GM19397 (cell line): ENCODE results near the gene RFPL3.
"Not testable (repeated sequence)": the region's sequence is repeated elsewhere in the genome, so short reads cannot be mapped to it uniquely, and the experiment has no call there.

Experiments used
- ATAC-seq: cut with Tn5 transposase; IDR thresholded peaks from one replicate; pipeline ENCODE4 v1.9.1; 2021; ENCODE audit warnings: mild to moderate bottlenecking, moderate library complexity; ENCODE audit not compliant: unreplicated experiment

The RFPL3 gene

DNA sequence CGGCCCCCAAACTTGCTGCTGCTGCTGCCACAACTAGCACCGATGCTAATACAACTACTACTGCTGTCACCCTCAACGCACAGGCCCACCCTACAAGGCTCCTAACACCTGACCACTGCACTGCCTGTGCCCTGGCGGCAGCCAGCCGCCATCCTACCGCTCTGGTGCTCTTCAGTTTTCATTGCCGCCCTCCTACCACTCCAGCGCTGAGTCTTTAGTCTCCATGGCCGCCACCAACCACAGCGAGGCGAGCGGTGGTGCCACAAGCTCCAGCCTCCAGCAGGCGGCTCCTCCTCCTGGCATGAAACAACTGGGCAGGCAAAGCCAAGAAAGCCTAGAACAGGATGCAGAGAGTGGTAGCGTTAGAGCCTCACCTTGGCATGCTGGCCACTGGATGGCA lies 5.0 kb upstream of the RFPL3 start:
- ATAC-seq = no peak

DNA sequence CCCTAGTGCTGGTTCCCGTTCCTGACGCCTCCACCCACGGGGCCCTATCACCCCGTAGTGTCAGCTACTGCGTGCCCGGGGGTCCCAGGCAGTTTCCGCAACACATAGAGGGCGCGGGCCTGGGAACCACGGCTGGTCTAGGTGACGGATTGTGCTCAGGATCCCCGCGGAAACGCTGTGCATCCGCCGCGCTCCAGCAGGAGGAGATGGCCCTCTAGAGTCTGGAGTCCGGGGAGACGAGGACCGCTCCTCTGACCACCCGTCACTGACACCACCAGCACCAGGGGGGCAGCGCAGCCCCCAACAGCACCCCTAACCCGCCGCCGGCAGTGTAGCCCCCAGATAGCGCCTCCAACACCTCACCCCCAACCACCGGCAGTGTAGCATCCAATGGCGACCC lies 4.4 kb upstream of the RFPL3 start:
- ATAC-seq = no peak

DNA sequence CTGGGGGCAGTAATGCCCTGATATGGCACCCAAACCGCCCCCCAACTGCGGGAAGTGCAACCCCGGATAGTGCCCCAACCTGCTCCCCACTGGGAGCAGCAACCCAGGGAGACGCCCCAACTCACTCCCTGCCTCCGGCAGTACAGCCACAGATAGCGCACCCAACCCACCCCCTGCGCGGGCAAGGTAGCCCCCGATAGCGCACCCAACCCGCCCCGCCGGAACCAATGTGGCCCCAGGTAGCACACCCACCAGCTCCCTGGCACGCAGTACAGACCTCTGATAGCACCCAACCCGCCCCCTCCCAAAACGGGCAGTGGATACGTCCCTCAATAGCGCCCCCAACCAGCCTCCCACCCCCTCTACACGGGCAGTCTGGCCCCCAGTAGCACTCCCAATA lies 3.8 kb upstream of the RFPL3 start:
- ATAC-seq = no peak

DNA sequence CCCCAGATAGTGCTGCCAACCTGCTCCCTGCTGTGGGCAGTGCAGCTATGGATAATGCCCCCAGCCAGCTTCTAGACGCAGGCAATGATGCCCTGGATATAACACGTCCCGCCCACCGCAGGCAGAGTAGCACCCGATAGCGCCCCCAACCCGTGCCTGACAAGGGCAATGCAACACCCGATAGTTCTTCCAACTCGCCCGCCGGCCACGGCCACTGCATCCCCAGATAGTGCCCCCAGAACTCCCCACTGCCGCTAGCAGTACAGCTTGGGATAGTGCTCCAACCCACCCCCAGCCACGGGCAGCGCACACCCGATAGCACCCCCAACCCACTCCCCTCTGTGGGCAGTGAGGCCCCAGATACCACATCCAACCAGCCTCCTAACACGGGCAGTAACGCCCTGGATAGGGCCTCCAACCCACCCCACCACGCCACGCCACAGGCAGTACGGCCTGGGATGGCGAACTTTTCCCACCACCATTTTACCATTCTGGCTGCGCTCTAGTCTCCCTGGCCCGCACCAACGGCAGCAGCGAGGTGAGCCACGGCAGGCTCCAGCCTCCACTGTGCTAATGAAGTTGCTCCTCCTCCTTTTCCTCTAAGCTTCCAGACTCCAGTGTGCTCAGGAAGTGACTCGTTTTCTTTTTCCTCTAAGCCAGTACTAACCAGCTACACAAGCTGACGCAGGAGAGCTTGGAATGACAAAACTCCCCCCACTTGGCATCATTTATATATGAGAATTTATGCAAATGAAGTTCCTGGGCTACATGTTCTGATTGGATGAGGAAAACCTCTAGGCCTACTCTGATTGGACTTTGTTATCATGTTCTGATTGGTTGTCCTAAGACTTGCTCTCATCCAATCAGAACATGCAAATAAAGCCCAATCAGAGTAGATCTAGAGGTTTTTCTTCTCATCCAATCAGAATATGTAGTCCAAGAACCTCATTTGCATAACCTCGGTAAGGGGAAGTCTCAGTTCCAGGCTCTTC lies 3.0 kb upstream of the RFPL3 start:
- no peak for ATAC-seq

DNA sequence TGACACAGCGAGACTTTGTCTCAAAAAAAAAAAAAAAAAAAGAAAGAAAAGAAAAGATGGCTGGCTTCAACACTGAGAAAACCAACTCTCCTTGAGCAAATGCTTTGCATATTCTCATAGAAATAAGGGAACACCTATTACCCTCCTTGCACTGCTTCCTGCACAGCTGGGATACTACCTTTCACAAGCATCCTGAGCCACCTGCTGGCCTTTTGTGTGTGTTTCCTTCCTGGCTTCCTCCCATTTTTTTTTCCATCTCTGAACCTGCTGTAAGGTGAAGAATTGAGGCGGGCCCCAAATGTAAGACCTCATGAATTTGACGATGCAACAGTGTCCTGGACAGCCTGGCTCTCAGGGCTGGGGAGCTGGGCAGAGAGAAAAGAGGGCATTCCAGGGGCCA lies 1.9 kb upstream of the RFPL3 start:
- no peak for ATAC-seq

DNA sequence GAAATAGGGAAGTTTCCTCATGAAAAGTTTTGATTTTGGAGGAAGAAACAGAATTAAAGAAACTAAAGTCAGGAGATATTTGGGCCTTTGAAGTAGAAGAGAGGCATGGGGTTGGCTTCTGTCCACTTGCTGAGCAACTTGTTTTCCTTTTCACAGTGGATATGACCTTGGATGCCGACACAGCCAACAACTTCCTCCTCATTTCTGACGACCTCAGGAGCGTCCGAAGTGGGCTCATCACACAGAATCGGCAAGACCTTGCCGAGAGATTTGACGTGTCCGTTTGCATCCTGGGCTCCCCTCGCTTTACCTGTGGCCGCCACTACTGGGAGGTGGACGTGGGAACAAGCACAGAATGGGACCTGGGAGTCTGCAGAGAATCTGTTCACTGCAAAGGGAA lies 2.4 kb downstream of the RFPL3 start:
- ATAC-seq = not testable (repeated sequence)

DNA sequence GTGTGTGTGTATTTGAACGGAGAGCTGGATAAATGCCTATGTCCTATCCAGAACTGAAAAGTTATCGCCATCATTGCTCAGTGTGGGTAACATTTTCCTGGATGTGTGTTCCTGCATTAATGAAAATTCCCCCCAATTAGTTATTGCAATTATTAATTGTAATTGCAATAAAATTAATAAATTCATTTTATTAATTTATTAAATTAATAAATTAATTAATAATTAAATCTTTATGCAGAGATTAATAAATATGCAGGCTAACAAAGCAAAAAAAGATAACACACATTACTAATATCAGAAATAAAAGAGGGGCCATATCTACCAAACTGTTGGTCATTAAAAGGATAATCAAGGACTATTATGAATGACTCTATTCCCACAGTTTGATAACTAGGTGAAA lies 3.6 kb downstream of the RFPL3 start:
- no peak for ATAC-seq

DNA sequence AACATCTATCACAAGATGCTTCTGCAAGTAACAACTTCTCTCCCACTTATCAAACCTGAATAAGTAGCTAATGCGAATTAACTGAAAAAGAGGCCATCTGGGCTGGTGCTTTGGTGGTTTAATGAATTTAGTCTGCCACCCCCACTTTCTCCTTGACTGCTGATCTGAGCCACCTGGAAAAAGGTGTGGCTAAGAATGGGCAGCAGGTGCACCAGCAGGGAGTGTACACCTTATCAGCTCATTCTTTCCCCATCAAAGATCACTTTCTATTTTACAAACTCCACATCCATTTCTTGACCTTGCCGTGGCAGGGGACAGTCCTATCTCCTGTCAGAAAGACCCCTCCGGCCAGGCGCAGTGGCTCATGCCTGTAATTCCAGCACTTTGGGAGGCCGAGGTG lies 6.5 kb downstream of the RFPL3 start:
- no peak for ATAC-seq

DNA sequence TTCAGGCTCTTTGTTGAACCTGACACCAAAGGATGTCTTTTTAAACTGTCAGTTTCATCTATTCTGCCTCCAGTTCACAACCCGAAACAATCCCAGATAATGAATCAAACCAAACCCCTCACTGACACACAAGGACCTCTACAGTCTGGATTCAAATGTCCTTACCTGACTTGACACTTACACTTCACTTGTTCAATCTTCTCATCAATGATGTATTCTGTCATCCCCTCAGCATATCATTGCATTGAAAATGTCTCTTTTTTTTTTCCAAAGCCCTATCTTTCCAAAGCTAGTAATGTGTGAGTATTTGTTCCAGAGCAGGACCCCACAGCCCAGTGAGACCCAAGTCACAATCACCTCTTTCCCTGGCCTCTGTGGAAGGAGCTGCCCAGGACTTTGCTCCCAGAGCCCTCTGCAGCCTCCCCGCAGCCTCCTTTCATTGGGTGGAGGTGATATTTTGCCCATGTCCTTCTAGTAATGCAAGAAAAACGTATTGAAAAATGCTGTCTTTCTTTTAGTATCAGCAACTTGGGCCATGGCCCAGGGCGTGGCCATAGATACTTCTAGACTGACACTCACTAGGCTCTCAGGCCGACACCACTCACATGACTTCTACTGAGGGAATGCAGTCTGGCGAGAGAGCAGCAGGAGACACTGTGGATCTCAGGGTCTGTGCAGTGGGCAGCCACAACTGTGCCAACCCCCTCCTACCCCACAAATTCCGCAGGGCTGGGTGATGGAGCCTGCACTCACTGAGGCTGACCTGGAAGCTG lies 18.2 kb downstream of the RFPL3 start:
- no peak for ATAC-seq

DNA sequence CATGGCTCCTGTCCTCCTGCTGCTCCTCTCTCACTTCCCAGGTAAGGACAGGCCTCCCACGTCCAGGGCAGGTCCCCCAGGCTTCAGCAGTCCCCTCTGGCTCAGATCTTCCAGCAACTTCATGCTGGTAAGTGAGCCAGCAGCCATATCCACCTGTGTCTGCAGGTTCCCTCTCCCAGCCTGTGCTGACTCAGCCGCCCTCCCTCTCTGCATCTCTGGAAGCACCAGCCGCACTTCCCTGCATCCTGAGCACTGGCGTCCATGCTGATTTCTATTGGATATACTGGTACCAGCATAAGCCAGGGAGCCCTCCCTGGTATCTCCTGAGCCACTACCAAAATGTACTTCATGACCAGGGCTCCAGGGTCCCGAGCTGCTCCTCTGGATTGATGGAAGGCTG lies 19.0 kb downstream of the RFPL3 start:
- ATAC-seq = no peak

DNA sequence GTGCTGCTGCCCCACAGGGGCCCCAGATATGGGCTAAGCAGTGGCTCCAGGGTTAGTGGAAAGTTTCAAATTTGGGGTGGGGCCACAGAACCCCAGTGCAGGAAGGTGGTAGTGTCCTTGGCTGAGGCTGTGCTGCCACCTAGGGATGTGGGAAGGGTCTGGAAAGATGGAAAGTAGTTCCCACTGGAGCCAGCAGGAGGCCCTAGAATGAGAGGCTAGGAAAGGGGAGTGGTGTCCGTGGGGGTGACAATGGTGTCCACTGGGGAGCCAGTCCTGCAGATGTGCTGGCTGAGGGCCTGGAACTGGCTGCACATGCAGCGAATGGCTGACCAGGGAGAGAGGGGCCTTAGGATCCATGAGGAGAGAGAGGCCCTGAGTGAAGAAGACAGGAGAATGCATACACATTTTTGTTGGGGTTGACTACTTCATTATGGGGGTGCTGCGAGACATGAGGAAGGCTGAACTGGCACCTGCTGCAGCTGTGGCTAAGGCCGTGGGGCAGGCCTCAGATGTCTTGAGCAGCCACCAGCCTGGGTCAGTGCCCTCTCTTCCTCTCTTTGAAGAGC lies 21.1 kb downstream of the RFPL3 start:
- no peak for ATAC-seq

DNA sequence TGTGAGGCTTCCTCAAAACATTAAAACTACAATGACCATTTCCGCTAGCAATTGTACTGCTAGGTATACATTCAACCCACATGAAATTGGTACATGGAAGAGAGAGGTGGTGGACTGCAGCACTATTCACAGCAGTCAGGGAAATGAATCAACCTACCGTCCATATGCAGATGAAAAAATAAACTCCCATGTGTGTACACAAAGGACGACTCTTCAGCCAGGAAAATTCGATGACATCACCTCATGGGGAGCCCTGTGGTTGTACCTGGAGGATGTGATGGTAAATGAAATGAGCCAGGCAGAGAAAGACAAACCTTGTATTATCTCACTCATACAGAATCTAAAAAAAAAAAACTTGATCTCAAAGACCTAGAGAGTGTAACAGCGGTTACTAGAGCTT lies 23.3 kb downstream of the RFPL3 start:
- ATAC-seq = no peak

DNA sequence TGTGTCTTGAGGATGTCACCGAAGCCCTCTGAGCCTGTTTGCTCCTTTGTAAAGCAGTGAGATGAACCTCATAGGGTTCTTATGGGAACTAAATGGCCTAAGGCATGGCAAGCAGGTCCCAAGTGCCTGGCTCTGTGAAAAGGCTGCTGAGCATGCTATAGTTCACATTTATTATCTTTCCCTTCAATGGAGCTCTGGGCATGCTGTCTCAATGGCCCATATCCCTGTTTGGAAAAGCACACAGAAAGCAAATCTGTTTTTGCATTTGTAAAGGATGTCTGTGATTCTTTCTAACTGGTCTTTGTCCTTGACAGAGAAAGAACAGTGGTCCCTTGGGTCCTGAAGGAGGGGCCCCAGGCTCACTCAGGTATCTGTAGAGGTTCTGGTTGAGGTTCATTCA lies 28.0 kb downstream of the RFPL3 start:
- no peak for ATAC-seq

DNA sequence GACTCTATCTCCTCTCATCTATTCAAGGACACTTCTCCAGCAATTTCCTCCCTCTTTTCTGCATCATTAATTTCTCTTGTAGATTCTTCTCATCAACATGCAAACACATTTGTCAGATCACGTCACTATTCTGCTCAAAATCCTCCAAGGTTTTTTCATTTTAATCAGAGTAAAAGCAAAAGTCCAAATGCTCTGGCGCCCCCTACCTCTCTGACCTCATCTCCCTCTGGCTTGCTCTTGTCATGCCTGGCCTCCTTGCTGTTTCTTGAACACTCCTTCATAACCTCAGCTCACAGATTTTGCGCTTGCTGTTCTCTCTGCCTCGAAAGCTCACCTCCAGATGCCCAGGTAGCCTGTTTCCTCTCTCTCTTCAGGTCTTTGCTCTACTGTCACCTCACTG lies 32.0 kb downstream of the RFPL3 start:
- no peak for ATAC-seq

DNA sequence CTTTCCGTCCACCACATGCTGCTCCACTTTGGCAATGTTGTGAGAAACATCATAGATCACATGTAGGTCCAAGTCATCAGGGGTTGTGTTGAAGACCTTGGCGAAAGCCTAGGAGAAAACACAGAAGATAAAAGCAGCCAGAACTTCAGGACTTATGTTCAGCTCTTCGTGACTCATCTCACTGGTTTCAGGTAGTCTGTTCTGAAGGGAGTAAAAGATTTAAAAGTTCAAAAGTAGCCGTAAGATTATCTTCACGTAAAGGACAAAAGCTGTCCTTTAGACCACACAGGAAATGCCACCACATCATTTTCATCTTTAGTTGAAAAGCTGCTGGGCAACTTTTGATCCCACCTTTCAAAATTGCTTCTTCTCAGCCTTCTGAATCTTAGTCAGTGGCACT lies 37.4 kb downstream of the RFPL3 start:
- no peak for ATAC-seq

DNA sequence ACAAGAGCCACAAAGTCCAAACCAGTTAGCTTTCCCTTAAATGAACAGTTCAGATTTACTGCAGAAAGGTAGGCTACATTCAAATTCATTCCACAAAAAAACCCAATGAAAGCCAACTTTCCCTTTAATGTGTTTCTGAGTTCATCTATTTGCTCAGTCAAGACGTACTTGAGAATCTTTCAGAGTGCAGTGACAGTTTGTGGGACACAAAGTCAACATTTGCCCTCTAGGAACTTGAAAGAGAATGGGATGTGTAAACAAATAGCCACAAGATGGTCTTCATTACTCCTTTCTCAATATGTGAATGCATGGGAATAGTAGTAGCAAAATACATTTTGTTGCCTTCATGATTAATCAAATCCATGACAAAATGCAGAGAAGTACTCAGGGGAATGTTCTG lies 38.6 kb downstream of the RFPL3 start:
- ATAC-seq = no peak

DNA sequence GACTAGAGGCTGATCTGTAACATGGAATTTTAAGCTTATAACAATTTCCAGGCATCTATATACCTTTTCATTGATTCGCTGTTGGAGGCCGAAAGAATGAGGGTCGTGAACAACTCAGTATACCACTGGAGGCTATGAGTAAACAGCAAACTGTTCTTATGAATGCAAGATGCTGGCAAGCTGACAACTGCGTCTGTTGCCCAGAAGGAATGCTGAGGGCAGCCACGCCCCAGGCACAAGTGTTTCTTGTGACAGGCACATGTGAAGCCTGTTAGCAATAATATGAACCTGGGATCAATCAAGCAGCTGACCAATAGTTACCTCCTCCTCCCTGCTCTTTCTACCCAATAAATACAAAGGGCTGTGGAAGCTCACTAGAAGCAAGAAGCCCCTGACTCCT lies 39.1 kb downstream of the RFPL3 start:
- ATAC-seq = no peak

DNA sequence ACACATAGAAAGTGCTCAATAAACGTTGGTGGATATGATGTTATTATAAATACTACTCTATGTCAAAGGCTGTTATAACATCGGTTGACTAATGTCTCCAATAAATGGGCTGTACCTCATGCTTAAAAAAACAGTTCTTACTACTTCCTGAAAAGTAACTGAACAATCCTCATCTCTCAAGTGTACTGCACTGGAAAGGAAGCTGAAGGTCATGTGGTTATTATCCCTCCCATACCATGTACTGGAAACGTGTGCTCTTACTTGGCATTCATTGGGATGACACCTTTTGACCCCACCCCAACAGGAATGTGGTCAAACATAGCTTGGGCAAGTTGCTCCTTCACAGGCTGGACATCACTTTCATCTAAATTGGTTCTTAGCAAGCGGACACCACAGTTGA lies 43.8 kb downstream of the RFPL3 start:
- ATAC-seq = no peak

DNA sequence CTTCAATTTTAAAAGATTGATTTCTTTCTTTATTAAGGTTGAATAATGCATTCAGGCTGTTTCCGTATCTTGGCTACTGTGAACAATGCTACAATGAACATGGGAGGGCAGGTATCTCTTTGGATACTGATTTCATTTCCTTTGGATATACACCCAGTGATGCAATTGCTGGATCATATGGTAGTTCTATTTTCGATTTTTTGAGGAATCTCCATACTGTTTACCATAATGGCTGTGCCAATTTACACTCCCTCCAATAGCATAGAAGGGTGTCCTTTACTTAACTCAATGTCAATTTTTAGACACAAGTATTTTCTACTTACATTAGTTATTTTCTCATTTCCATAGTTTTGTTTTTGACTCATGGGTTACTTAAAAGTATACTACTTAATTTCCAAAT lies 46.4 kb downstream of the RFPL3 start:
- no peak for ATAC-seq

DNA sequence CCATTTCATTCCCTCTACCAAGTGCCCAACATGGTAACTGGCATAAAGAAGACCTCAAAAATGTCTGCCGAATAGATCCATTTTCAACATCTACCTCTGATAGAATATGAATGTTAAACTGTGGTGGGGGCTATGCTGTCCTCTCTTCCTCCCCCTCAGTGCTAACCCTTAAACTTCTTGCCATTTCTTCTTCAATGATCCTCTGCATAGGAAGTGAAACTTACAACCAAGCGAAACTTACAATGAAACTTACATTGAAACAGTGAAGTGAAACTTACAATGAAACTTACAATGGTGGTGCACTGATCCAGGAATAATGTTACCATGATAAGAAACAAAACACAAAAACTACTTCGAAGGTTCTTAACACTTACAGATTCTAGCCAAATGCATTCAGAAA lies 49.6 kb downstream of the RFPL3 start:
- no peak for ATAC-seq

DNA sequence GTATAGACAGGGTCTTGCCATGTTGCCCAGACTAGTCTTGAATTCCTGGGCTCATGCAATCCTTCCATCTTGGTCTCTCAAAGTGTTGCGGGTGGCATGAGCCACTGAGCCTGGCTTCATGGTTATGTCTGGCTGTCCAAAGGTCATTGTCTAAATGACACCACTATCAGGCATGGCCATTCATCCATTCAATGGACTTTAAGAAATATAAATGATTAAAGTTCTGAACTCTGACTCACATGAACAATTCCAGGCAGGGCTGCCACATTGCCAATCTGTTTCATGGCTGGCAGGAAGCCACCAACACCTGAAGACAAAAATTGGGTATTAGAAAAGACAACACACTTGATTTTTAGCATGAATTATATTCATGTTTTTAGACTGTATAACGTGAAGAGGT lies 50.3 kb downstream of the RFPL3 start:
- ATAC-seq = no peak

DNA sequence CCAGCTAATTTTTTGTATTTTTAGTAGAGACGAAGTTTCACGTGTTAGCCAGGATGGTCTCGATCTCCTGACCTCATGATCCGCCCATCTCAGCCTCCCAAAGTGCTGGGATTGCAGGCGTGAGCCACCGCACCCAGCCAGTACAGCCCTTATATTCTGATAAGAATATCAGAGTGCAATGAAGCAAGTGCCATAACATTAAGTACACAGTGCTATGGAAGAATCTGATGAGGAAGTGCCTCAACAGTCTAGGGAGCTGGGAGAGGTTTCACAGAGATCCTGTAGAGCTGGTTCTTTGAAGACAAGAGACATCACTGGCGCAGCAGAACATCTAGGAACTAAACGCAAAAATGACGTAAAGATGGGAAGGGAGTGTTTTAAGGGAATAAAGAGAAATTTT lies 52.3 kb downstream of the RFPL3 start:
- no peak for ATAC-seq
